Measurements from ENCODE around the gene SDSL. TPM values are rescaled to one million over a fixed set of nuclear protein-coding genes. Genes with fewer than 3 reads are reported as not detected.

Gene SDSL
- total and polyA plus RNA-seq, 2 experiments from 2014 or later: not detected

DNA sequence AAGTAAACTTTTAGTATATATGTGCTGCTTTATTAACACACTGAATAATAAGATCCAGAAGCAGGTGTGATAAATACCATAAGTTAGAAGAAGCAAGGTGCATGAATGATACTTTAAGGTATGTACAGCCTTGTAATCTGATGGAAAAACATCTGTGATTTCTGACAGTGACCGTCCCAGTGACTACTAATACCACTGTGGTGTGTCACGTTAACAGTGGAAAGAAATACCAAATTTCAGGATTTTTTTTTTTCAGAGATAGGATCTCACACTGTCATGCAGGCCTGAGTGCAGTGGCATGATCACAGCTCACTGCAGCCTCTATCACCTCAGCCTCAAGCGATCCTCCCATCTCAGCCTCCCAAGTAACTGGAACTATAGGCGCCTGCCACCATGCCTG, 40.0 kb upstream of the SDSL start:
- TF ChIP-seq ZNF331 (CRISPR knock-in tag; IDR thresholded peaks at IDR 0.05; ENCODE audit: low read depth): no peak
- no peak for TF ChIP-seq EZH2phosphoT487 (IDR thresholded peaks at IDR 0.05; ENCODE audit: unreplicated experiment)
- no peak for TF ChIP-seq POLR2AphosphoS5 (IDR thresholded peaks at IDR 0.05; ENCODE audit: low read depth)
- TF ChIP-seq, protein P1, sequence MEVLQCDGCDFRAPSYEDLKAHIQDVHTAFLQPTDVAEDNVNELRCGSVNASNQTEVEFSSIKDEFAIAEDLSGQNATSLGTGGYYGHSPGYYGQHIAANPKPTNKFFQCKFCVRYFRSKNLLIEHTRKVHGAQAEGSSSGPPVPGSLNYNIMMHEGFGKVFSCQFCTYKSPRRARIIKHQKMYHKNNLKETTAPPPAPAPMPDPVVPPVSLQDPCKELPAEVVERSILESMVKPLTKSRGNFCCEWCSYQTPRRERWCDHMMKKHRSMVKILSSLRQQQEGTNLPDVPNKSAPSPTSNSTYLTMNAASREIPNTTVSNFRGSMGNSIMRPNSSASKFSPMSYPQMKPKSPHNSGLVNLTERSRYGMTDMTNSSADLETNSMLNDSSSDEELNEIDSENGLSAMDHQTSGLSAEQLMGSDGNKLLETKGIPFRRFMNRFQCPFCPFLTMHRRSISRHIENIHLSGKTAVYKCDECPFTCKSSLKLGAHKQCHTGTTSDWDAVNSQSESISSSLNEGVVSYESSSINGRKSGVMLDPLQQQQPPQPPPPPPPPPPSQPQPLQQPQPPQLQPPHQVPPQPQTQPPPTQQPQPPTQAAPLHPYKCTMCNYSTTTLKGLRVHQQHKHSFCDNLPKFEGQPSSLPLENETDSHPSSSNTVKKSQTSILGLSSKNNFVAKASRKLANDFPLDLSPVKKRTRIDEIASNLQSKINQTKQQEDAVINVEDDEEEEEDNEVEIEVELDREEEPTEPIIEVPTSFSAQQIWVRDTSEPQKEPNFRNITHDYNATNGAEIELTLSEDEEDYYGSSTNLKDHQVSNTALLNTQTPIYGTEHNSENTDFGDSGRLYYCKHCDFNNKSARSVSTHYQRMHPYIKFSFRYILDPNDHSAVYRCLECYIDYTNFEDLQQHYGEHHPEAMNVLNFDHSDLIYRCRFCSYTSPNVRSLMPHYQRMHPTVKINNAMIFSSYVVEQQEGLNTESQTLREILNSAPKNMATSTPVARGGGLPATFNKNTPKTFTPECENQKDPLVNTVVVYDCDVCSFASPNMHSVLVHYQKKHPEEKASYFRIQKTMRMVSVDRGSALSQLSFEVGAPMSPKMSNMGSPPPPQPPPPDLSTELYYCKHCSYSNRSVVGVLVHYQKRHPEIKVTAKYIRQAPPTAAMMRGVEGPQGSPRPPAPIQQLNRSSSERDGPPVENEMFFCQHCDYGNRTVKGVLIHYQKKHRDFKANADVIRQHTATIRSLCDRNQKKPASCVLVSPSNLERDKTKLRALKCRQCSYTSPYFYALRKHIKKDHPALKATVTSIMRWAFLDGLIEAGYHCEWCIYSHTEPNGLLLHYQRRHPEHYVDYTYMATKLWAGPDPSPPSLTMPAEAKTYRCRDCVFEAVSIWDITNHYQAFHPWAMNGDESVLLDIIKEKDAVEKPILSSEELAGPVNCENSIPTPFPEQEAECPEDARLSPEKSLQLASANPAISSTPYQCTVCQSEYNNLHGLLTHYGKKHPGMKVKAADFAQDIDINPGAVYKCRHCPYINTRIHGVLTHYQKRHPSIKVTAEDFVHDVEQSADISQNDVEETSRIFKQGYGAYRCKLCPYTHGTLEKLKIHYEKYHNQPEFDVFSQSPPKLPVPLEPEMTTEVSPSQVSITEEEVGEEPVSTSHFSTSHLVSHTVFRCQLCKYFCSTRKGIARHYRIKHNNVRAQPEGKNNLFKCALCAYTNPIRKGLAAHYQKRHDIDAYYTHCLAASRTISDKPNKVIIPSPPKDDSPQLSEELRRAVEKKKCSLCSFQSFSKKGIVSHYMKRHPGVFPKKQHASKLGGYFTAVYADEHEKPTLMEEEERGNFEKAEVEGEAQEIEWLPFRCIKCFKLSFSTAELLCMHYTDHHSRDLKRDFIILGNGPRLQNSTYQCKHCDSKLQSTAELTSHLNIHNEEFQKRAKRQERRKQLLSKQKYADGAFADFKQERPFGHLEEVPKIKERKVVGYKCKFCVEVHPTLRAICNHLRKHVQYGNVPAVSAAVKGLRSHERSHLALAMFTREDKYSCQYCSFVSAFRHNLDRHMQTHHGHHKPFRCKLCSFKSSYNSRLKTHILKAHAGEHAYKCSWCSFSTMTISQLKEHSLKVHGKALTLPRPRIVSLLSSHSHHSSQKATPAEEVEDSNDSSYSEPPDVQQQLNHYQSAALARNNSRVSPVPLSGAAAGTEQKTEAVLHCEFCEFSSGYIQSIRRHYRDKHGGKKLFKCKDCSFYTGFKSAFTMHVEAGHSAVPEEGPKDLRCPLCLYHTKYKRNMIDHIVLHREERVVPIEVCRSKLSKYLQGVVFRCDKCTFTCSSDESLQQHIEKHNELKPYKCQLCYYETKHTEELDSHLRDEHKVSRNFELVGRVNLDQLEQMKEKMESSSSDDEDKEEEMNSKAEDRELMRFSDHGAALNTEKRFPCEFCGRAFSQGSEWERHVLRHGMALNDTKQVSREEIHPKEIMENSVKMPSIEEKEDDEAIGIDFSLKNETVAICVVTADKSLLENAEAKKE (CRISPR knock-in tag; IDR thresholded peaks at IDR 0.05): no peak
- TF ChIP-seq CREB1 (CRISPR knock-in tag; IDR thresholded peaks at IDR 0.05; ENCODE audit: low read depth): no peak
- no peak for TF ChIP-seq EZH2 (IDR thresholded peaks at IDR 0.05; ENCODE audit: low read depth, unreplicated experiment)
- TF ChIP-seq NANOG (IDR thresholded peaks at IDR 0.05; ENCODE audit: borderline replicate concordance): no peak
- TF ChIP-seq STAT1 (IDR thresholded peaks at IDR 0.05; ENCODE audit: unreplicated experiment): no peak
- TF ChIP-seq, protein P2, sequence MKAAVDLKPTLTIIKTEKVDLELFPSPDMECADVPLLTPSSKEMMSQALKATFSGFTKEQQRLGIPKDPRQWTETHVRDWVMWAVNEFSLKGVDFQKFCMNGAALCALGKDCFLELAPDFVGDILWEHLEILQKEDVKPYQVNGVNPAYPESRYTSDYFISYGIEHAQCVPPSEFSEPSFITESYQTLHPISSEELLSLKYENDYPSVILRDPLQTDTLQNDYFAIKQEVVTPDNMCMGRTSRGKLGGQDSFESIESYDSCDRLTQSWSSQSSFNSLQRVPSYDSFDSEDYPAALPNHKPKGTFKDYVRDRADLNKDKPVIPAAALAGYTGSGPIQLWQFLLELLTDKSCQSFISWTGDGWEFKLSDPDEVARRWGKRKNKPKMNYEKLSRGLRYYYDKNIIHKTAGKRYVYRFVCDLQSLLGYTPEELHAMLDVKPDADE (IDR thresholded peaks at IDR 0.05): no peak
- TF ChIP-seq JUNB (IDR thresholded peaks at IDR 0.05; ENCODE audit: unreplicated experiment): no peak
- no peak for TF ChIP-seq ZNF114 (CRISPR knock-in tag; IDR thresholded peaks at IDR 0.05)
- TF ChIP-seq, protein P3, sequence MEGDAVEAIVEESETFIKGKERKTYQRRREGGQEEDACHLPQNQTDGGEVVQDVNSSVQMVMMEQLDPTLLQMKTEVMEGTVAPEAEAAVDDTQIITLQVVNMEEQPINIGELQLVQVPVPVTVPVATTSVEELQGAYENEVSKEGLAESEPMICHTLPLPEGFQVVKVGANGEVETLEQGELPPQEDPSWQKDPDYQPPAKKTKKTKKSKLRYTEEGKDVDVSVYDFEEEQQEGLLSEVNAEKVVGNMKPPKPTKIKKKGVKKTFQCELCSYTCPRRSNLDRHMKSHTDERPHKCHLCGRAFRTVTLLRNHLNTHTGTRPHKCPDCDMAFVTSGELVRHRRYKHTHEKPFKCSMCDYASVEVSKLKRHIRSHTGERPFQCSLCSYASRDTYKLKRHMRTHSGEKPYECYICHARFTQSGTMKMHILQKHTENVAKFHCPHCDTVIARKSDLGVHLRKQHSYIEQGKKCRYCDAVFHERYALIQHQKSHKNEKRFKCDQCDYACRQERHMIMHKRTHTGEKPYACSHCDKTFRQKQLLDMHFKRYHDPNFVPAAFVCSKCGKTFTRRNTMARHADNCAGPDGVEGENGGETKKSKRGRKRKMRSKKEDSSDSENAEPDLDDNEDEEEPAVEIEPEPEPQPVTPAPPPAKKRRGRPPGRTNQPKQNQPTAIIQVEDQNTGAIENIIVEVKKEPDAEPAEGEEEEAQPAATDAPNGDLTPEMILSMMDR (conservative IDR thresholded peaks at IDR 0.05; ENCODE audit: low read depth in 2 of 2): no peak
- TF ChIP-seq, protein P4, sequence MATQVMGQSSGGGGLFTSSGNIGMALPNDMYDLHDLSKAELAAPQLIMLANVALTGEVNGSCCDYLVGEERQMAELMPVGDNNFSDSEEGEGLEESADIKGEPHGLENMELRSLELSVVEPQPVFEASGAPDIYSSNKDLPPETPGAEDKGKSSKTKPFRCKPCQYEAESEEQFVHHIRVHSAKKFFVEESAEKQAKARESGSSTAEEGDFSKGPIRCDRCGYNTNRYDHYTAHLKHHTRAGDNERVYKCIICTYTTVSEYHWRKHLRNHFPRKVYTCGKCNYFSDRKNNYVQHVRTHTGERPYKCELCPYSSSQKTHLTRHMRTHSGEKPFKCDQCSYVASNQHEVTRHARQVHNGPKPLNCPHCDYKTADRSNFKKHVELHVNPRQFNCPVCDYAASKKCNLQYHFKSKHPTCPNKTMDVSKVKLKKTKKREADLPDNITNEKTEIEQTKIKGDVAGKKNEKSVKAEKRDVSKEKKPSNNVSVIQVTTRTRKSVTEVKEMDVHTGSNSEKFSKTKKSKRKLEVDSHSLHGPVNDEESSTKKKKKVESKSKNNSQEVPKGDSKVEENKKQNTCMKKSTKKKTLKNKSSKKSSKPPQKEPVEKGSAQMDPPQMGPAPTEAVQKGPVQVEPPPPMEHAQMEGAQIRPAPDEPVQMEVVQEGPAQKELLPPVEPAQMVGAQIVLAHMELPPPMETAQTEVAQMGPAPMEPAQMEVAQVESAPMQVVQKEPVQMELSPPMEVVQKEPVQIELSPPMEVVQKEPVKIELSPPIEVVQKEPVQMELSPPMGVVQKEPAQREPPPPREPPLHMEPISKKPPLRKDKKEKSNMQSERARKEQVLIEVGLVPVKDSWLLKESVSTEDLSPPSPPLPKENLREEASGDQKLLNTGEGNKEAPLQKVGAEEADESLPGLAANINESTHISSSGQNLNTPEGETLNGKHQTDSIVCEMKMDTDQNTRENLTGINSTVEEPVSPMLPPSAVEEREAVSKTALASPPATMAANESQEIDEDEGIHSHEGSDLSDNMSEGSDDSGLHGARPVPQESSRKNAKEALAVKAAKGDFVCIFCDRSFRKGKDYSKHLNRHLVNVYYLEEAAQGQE (IDR thresholded peaks at IDR 0.05; ENCODE audit: unreplicated experiment): no peak
- H4K20me1 ChIP-seq (replicated peaks; ENCODE audit: insufficient read depth): no peaks in the 10 kb centered on the region
- ATAC-seq (no peak), DNase-seq (ENCODE audit: low spot score) (no peak)
- H3K36me3 ChIP-seq (ENCODE audit: insufficient read depth): no peaks in the 10 kb centered on the region
- Mint-ChIP-seq H3K36me3 (ENCODE audit: low read depth) (peaks cover 16% of the 10 kb centered on the region), H3K4me3 (no peak overlapping the region), H3K27me3 (ENCODE audit: insufficient read depth, low read depth, poor library complexity) (peaks cover 4% of the 10 kb centered on the region), H3K4me1 (no peaks in the 10 kb centered on the region), H3K9me3 (no peaks in the 10 kb centered on the region), H3K27ac (no peak overlapping the region)
- no peak overlapping the region for H3K4me2 ChIP-seq
- no peak overlapping the region for H2AFZ ChIP-seq
- H3K79me2 ChIP-seq (replicated peaks; ENCODE audit: insufficient read depth): no peaks in the 10 kb centered on the region
- no peak overlapping the region for H3K4me3 ChIP-seq
- no peak overlapping the region for H3K27ac ChIP-seq (ENCODE audit: low read depth)
- no peaks in the 10 kb centered on the region for H3F3A ChIP-seq (replicated peaks; ENCODE audit: low read depth)
- no peaks in the 10 kb centered on the region for H3K9me2 ChIP-seq (ENCODE audit: insufficient read depth)
- no peaks in the 10 kb centered on the region for H3K4me1 ChIP-seq (ENCODE audit: insufficient read depth)
- H3K27me3 ChIP-seq (ENCODE audit: insufficient read depth): no peaks in the 10 kb centered on the region

Measured in GM23338 (cell line).